ENCODE data around the gene ZNF90. TPM values are rescaled to one million over a fixed set of nuclear protein-coding genes. Genes with fewer than 3 reads are reported as not detected.

Gene ZNF90
- total and polyA plus RNA-seq, 10 of the 15 experiments (the other 5 are each of a cell fraction or from before 2014, with no cell fraction given) = 0.06 to 1.3 (median 0.18) TPM; not detected in 1

DNA sequence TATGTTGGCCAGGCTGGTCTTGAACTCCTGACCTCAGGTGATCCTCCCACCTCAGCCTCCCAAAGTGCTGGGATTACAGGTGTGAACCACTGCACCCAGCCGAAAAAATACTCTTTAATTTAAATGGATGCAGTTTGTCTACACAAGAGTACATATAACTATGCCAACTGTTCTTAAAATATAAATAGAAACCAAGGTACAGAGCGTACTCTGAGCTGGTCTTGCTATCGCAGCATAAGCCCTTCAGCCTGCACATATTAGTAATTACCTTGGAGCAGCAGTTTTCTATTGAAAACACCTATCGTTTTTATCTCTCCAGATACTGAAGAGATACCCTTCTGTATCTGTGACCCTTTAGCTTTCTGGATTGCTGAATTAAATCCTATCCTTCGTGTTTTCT, 41.9 kb upstream of the ZNF90 start:
- intact Hi-C loops (cut with micrococcal nuclease; ENCODE audit: unreplicated experiment) (no loop called here), in situ Hi-C loops (cut with MboI) (no loop called here)
- BruUV-seq (replicated peaks) = no TSS peak
- no peak overlapping the region for H3K9ac ChIP-seq (ENCODE audit: control insufficient read depth, insufficient read depth, low read length)
- ChIA-PET CTCF (no interaction called here), RAD21 (ENCODE audit: unreplicated experiment) (no interaction called here), POLR2A (no interaction called here), SMC1A (ENCODE audit: uncharacterized antibody, unreplicated experiment) (no interaction called here)
- H3K4me2 ChIP-seq (ENCODE audit: control insufficient read depth, insufficient read depth) = no peak overlapping the region
- no peak for FAIRE-seq
- WGBS (ENCODE audit: insufficient coverage, insufficient replicate concordance, low lambda C conversion rate, missing lambda C conversion rate) = 79% methylated on average over 5 of the region's 5 CpGs
- H4K20me1 ChIP-seq (ENCODE audit: control insufficient read depth, insufficient read depth) = no peaks in the 10 kb centered on the region
- no peaks in the 10 kb centered on the region for H3K79me2 ChIP-seq (ENCODE audit: control insufficient read depth, insufficient read depth, low read length)
- no peaks in the 10 kb centered on the region for H3K27me3 ChIP-seq (replicated peaks in 1 of 2; ENCODE audit: control insufficient read depth in 2 of 2, insufficient read depth in 2 of 2, low read length in 1 of 2)
- no peak overlapping the region for H3K4me3 ChIP-seq
- no peaks in the 10 kb centered on the region for H3K4me1 ChIP-seq (ENCODE audit: control insufficient read depth, insufficient read depth, low read length)
- no peak overlapping the region for H3K27ac ChIP-seq (ENCODE audit: control insufficient read depth, insufficient read depth)
- no peak for DNase-seq (ENCODE audit: low read depth, low spot score)
- no peaks in the 10 kb centered on the region for H3K36me3 ChIP-seq (ENCODE audit: control insufficient read depth in 2 of 2, insufficient read depth in 2 of 2, low read length in 1 of 2)
- H2AFZ ChIP-seq (ENCODE audit: control insufficient read depth, low read depth, low read length) = no peak overlapping the region
- no peaks in the 10 kb centered on the region; the same call in 1 of the 3 replicates for H3K9me3 ChIP-seq (replicated peaks; ENCODE audit: control insufficient read depth, insufficient read depth, low read length)
- no peak for ATAC-seq
- TF ChIP-seq, protein P1, sequence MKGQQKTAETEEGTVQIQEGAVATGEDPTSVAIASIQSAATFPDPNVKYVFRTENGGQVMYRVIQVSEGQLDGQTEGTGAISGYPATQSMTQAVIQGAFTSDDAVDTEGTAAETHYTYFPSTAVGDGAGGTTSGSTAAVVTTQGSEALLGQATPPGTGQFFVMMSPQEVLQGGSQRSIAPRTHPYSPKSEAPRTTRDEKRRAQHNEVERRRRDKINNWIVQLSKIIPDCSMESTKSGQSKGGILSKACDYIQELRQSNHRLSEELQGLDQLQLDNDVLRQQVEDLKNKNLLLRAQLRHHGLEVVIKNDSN (IDR thresholded peaks at IDR 0.05; ENCODE audit: borderline replicate concordance, extremely low read length, insufficient read depth, low read depth, low read length) = no peak
- TF ChIP-seq, protein P2, sequence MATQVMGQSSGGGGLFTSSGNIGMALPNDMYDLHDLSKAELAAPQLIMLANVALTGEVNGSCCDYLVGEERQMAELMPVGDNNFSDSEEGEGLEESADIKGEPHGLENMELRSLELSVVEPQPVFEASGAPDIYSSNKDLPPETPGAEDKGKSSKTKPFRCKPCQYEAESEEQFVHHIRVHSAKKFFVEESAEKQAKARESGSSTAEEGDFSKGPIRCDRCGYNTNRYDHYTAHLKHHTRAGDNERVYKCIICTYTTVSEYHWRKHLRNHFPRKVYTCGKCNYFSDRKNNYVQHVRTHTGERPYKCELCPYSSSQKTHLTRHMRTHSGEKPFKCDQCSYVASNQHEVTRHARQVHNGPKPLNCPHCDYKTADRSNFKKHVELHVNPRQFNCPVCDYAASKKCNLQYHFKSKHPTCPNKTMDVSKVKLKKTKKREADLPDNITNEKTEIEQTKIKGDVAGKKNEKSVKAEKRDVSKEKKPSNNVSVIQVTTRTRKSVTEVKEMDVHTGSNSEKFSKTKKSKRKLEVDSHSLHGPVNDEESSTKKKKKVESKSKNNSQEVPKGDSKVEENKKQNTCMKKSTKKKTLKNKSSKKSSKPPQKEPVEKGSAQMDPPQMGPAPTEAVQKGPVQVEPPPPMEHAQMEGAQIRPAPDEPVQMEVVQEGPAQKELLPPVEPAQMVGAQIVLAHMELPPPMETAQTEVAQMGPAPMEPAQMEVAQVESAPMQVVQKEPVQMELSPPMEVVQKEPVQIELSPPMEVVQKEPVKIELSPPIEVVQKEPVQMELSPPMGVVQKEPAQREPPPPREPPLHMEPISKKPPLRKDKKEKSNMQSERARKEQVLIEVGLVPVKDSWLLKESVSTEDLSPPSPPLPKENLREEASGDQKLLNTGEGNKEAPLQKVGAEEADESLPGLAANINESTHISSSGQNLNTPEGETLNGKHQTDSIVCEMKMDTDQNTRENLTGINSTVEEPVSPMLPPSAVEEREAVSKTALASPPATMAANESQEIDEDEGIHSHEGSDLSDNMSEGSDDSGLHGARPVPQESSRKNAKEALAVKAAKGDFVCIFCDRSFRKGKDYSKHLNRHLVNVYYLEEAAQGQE (IDR thresholded peaks at IDR 0.05; ENCODE audit: low read depth, low read length) = no peak
- TF ChIP-seq NRF1 (conservative IDR thresholded peaks at IDR 0.05; ENCODE audit: low read depth, low read length) (no peak), PML (IDR thresholded peaks at IDR 0.05; ENCODE audit: low read length) (no peak), MTA2 (IDR thresholded peaks at IDR 0.05; ENCODE audit: low read depth) (no peak), GATAD2B (conservative IDR thresholded peaks at IDR 0.05; ENCODE audit: low read depth) (no peak)
- TF ChIP-seq, protein P3, sequence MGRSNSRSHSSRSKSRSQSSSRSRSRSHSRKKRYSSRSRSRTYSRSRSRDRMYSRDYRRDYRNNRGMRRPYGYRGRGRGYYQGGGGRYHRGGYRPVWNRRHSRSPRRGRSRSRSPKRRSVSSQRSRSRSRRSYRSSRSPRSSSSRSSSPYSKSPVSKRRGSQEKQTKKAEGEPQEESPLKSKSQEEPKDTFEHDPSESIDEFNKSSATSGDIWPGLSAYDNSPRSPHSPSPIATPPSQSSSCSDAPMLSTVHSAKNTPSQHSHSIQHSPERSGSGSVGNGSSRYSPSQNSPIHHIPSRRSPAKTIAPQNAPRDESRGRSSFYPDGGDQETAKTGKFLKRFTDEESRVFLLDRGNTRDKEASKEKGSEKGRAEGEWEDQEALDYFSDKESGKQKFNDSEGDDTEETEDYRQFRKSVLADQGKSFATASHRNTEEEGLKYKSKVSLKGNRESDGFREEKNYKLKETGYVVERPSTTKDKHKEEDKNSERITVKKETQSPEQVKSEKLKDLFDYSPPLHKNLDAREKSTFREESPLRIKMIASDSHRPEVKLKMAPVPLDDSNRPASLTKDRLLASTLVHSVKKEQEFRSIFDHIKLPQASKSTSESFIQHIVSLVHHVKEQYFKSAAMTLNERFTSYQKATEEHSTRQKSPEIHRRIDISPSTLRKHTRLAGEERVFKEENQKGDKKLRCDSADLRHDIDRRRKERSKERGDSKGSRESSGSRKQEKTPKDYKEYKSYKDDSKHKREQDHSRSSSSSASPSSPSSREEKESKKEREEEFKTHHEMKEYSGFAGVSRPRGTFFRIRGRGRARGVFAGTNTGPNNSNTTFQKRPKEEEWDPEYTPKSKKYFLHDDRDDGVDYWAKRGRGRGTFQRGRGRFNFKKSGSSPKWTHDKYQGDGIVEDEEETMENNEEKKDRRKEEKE (IDR thresholded peaks at IDR 0.05) = no peak
- TF ChIP-seq, protein P4, sequence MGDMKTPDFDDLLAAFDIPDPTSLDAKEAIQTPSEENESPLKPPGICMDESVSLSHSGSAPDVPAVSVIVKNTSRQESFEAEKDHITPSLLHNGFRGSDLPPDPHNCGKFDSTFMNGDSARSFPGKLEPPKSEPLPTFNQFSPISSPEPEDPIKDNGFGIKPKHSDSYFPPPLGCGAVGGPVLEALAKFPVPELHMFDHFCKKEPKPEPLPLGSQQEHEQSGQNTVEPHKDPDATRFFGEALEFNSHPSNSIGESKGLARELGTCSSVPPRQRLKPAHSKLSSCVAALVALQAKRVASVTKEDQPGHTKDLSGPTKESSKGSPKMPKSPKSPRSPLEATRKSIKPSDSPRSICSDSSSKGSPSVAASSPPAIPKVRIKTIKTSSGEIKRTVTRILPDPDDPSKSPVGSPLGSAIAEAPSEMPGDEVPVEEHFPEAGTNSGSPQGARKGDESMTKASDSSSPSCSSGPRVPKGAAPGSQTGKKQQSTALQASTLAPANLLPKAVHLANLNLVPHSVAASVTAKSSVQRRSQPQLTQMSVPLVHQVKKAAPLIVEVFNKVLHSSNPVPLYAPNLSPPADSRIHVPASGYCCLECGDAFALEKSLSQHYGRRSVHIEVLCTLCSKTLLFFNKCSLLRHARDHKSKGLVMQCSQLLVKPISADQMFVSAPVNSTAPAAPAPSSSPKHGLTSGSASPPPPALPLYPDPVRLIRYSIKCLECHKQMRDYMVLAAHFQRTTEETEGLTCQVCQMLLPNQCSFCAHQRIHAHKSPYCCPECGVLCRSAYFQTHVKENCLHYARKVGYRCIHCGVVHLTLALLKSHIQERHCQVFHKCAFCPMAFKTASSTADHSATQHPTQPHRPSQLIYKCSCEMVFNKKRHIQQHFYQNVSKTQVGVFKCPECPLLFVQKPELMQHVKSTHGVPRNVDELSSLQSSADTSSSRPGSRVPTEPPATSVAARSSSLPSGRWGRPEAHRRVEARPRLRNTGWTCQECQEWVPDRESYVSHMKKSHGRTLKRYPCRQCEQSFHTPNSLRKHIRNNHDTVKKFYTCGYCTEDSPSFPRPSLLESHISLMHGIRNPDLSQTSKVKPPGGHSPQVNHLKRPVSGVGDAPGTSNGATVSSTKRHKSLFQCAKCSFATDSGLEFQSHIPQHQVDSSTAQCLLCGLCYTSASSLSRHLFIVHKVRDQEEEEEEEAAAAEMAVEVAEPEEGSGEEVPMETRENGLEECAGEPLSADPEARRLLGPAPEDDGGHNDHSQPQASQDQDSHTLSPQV (IDR thresholded peaks at IDR 0.05) = no peak

Data from GM12878 (cell line).